H1 (cell line): Measurements from ENCODE around the gene GPR42. TPM values are rescaled to one million over a fixed set of nuclear protein-coding genes. Genes with fewer than 3 reads are reported as not detected.

Source experiments
- CTBP2 ChIP-seq: IDR thresholded peaks from 2 replicates; pipeline ENCODE4 v1.7.0; 2011; ENCODE audit warnings: borderline replicate concordance, mild to moderate bottlenecking, moderate library complexity, mixed read lengths, low read length; ENCODE audit not compliant: insufficient read depth, insufficient read length
- KDM5A ChIP-seq: fragments of 200-600 bp; IDR thresholded peaks from 2 replicates; pipeline ENCODE4 v1.7.1; 2012; ENCODE audit warnings: mild to moderate bottlenecking, low read length, inconsistent platforms, mixed read lengths
- SP1 ChIP-seq: IDR thresholded peaks from 2 replicates; pipeline ENCODE4 v1.6.1; 2011; ENCODE audit warnings: low read depth, low read length
- polyA plus RNA-seq, 7 experiments: library from polyadenylated mRNA; depleted of rRNA in 3 of 7; stranded (reverse) in 5 of 7; unstranded in 2 of 7; fragments of >200 nt in 5 of 7; fragments of 200-250 nt in 2 of 7; gene quantifications; 1 replicate in 5 of 7; 2 replicates in 1 of 7; 4 replicates in 1 of 7; pipeline versions ENCODE4 v1.2.1 to v1.2.3, GENCODE V29; 2011 to 2013; ENCODE audit warnings: missing spikeins in 2 of 7, mixed read lengths in 2 of 7
- total RNA-seq: library from RNA; stranded (reverse); fragmentation: NEBNext Ultra II Directional; extraction: Animal tissue kit (Norgen Biotek cat#: 25700); gene quantifications from 2 replicates; pipeline ENCODE4 v1.2.1, GENCODE V29; 2021

The GPR42 gene
- total and polyA plus RNA-seq, 2 of the 8 experiments (the other 6 are each of a cell fraction or from before 2014, with no cell fraction given) = not detected

GRCh38 chr19:35378356-35378755 is 7.5 kb downstream of the GPR42 start (continued):
- TF ChIP-seq CTBP2 (no peak), KDM5A (no peak), SP1 (no peak)
